HG03439 (cell line): ENCODE results near the gene PXT1.

Experiments used
- ATAC-seq: cut with Tn5 transposase; IDR thresholded peaks from one replicate; pipeline ENCODE4 v1.9.1; 2021; ENCODE audit warnings: mild to moderate bottlenecking, moderate library complexity; ENCODE audit not compliant: unreplicated experiment

PXT1 gene

GRCh38 chr6:36350082-36350481 is 92.6 kb downstream of the PXT1 start:
- ATAC-seq: no peak

- ATAC-seq: no peak
Measured at GRCh38 chr6:36349240-36349639, 93.4 kb downstream of the PXT1 start.

GRCh38 chr6:36347621-36348020 is 95.0 kb downstream of the PXT1 start:
- ATAC-seq: no peak

- ATAC-seq: no peak
Measured at GRCh38 chr6:36346486-36347273, 96.0 kb downstream of the PXT1 start.

- no peak for ATAC-seq
Measured at GRCh38 chr6:36345681-36346466, 96.8 kb downstream of the PXT1 start.

GRCh38 chr6:36343109-36343680 is 99.5 kb downstream of the PXT1 start:
- no peak for ATAC-seq

- ATAC-seq: no peak
Measured at GRCh38 chr6:36340618-36341454, 101.8 kb downstream of the PXT1 start.
